WTC11 (cell line): ENCODE data around the gene SLC24A1.

Experiments
- ATF6 ChIP-seq: sonication (generic); formaldehyde crosslinking; IDR thresholded peaks from 2 replicates; pipeline ENCODE4 v1.8.1; 2023; ENCODE audit warnings: mild to moderate bottlenecking, missing genetic modification reagents
- CBFB ChIP-seq: sonication (generic); formaldehyde crosslinking; IDR thresholded peaks from 2 replicates; pipeline ENCODE4 v1.8.1; 2022; ENCODE audit warnings: mild to moderate bottlenecking, low read depth, missing genetic modification reagents
- CREM ChIP-seq: sonication (generic); formaldehyde crosslinking; IDR thresholded peaks from 2 replicates; pipeline ENCODE4 v1.8.1; 2022; ENCODE audit warnings: mild to moderate bottlenecking, missing genetic modification reagents, moderate library complexity
- CTCF ChIP-seq: fragments of 200-600 bp; IDR thresholded peaks from 2 replicates; pipeline ENCODE4 v1.8.0; 2022; ENCODE audit warnings: antibody characterized with exemption
- IRF2 ChIP-seq: sonication (generic); formaldehyde crosslinking; IDR thresholded peaks from 2 replicates; pipeline ENCODE4 v1.8.0; 2022; ENCODE audit warnings: low read depth, missing genetic modification reagents, borderline replicate concordance
- PRRX2 ChIP-seq: fragments of 250-450 bp; sonication (Bioruptor Pico); IDR thresholded peaks from 2 replicates; pipeline ENCODE4 v1.8.0; 2021; ENCODE audit warnings: mild to moderate bottlenecking
- SP1 ChIP-seq: sonication (generic); formaldehyde crosslinking; conservative IDR thresholded peaks from 2 replicates; pipeline ENCODE4 v1.8.1; 2022; ENCODE audit warnings: missing genetic modification reagents
- ZNF121 ChIP-seq: sonication (generic); formaldehyde crosslinking; IDR thresholded peaks from 2 replicates; pipeline ENCODE4 v1.8.0; 2023; ENCODE audit warnings: missing genetic modification reagents
- ZNF232 ChIP-seq: sonication (generic); formaldehyde crosslinking; IDR thresholded peaks from 2 replicates; pipeline ENCODE4 v1.8.0; 2022; ENCODE audit warnings: mild to moderate bottlenecking, missing genetic modification reagents
- ZNF263 ChIP-seq: sonication (generic); formaldehyde crosslinking; IDR thresholded peaks from 2 replicates; pipeline ENCODE4 v1.8.1; 2022; ENCODE audit warnings: low read depth, mild to moderate bottlenecking, moderate library complexity, missing genetic modification reagents
- ZNF416 ChIP-seq: fragments of 250-450 bp; sonication (Bioruptor Pico); IDR thresholded peaks from 2 replicates; pipeline ENCODE4 v1.9.0; 2021; ENCODE audit warnings: mild to moderate bottlenecking, inconsistent platforms

- TF ChIP-seq ZNF263 (CRISPR knock-in tag) (no peak), ATF6 (CRISPR knock-in tag) (no peak), CTCF (no peak), CREM (no peak), ZNF232 (CRISPR knock-in tag) (no peak), SP1 (CRISPR knock-in tag) (no peak), CBFB (CRISPR knock-in tag) (no peak), ZNF121 (CRISPR knock-in tag) (no peak), IRF2 (CRISPR knock-in tag) (no peak), ZNF416 (CRISPR knock-in tag) (no peak), PRRX2 (no peak)
Measured at GRCh38 chr15:65695081-65695480, 73.3 kb downstream of the SLC24A1 start.
